ENCODE measurements around the gene ANKRD40.

ANKRD40 gene

GRCh38 chr17:50672831-50673551 is 34.7 kb downstream of the ANKRD40 start:
- Histone ChIP-seq H3K9me3 (no peaks in the 10 kb centered on the region), H3K27me3 (no peaks in the 10 kb centered on the region), H3K4me1 (ENCODE audit: control insufficient read depth in 1 of 2, insufficient read depth in 1 of 2, low read depth in 1 of 2, low read length in 1 of 2) (no peaks in the 10 kb centered on the region), H3K4me3 (ENCODE audit: low read depth in 1 of 2, low read length in 1 of 2) (no peak overlapping the region), H3K27ac (no peak overlapping the region), H3K36me3 (no peaks in the 10 kb centered on the region)
- no peak for TF ChIP-seq CTCF (IDR thresholded peaks at IDR 0.05)

GRCh38 chr17:50672071-50672470 is 35.6 kb downstream of the ANKRD40 start:
- Histone ChIP-seq H3K9me3 (no peaks in the 10 kb centered on the region), H3K27ac (no peak overlapping the region), H3K27me3 (no peaks in the 10 kb centered on the region), H3K4me1 (ENCODE audit: control insufficient read depth in 1 of 2, insufficient read depth in 1 of 2, low read depth in 1 of 2, low read length in 1 of 2) (no peaks in the 10 kb centered on the region), H3K36me3 (no peaks in the 10 kb centered on the region), H3K4me3 (ENCODE audit: low read depth in 1 of 2, low read length in 1 of 2) (no peak overlapping the region)
- no peak for TF ChIP-seq CTCF (IDR thresholded peaks at IDR 0.05)

GRCh38 chr17:50668838-50669581 is 38.7 kb downstream of the ANKRD40 start:
- no peak overlapping the region for H3K27ac ChIP-seq

GRCh38 chr17:50668025-50668837 is 39.5 kb downstream of the ANKRD40 start:
- Histone ChIP-seq H3K4me1 (ENCODE audit: control insufficient read depth in 1 of 2, insufficient read depth in 1 of 2, low read depth in 1 of 2, low read length in 1 of 2) (peaks cover 0 to 4% of the 10 kb centered on the region in 2 experiments), H3K9me3 (no peaks in the 10 kb centered on the region), H3K27ac (no peak overlapping the region), H3K36me3 (no peaks in the 10 kb centered on the region), H3K4me3 (ENCODE audit: low read depth in 1 of 2, low read length in 1 of 2) (no peak overlapping the region), H3K27me3 (no peaks in the 10 kb centered on the region)
- TF ChIP-seq CTCF (IDR thresholded peaks at IDR 0.05): no peak

More at GRCh38 chr17:50668838-50669581, 38.7 kb downstream of the ANKRD40 start:
- TF ChIP-seq CTCF (IDR thresholded peaks at IDR 0.05): no peak
- Histone ChIP-seq H3K36me3 (no peaks in the 10 kb centered on the region), H3K4me3 (ENCODE audit: low read depth in 1 of 2, low read length in 1 of 2) (no peak overlapping the region), H3K9me3 (no peaks in the 10 kb centered on the region), H3K27me3 (no peaks in the 10 kb centered on the region), H3K4me1 (ENCODE audit: control insufficient read depth in 1 of 2, insufficient read depth in 1 of 2, low read depth in 1 of 2, low read length in 1 of 2) (no peaks in the 10 kb centered on the region)

GRCh38 chr17:50667259-50668024 is 40.3 kb downstream of the ANKRD40 start:
- Histone ChIP-seq H3K27me3 (no peaks in the 10 kb centered on the region), H3K36me3 (no peaks in the 10 kb centered on the region), H3K4me3 (ENCODE audit: low read depth in 1 of 2, low read length in 1 of 2) (no peak overlapping the region), H3K27ac (no peak overlapping the region), H3K9me3 (no peaks in the 10 kb centered on the region), H3K4me1 (ENCODE audit: control insufficient read depth in 1 of 2, insufficient read depth in 1 of 2, low read depth in 1 of 2, low read length in 1 of 2) (peaks cover 0 to 4% of the 10 kb centered on the region in 2 experiments)
- TF ChIP-seq CTCF (IDR thresholded peaks at IDR 0.05): no peak
